H1 (cell line): Measurements from ENCODE around the gene RXFP4.

Experiments
- EZH2 ChIP-seq: fragments of 200-600 bp; sonication (generic); IDR thresholded peaks from 2 replicates; pipeline ENCODE4 v1.7.1; 2012; ENCODE audit warnings: low read depth, mild to moderate bottlenecking, moderate library complexity, low read length, inconsistent platforms; ENCODE audit not compliant: severe bottlenecking
- HDAC2 ChIP-seq, 2 experiments: fragments of 300-600 bp in 1 of 2; sonication (generic) in 1 of 2; IDR thresholded peaks; 2 replicates each; pipeline ENCODE4 v1.6.1; 2011 to 2012; ENCODE audit warnings: low read depth in 2 of 2, low read length in 2 of 2, mild to moderate bottlenecking in 2 of 2, moderate library complexity in 2 of 2, borderline replicate concordance in 1 of 2, inconsistent platforms in 1 of 2
- HDAC6 ChIP-seq: IDR thresholded peaks from one replicate; pipeline ENCODE4 v1.7.1; 2012; ENCODE audit warnings: low read depth, mild to moderate bottlenecking, inconsistent platforms, low read length, moderate library complexity
- YY1 ChIP-seq: IDR thresholded peaks from 2 replicates; pipeline ENCODE4 v1.6.1; 2011; ENCODE audit warnings: low read depth, mild to moderate bottlenecking, low read length
- TF ChIP-seq, protein P1 (sequence below), 3 experiments: IDR thresholded peaks; 1 replicate in 2 of 3; 2 replicates in 1 of 3; pipeline versions ENCODE4 v1.5.1 to v1.6.1; 2011; ENCODE audit warnings: low read length in 3 of 3, mild to moderate bottlenecking in 3 of 3, inconsistent platforms in 2 of 3, low read depth in 1 of 3, moderate library complexity in 1 of 3; ENCODE audit not compliant: insufficient read depth in 1 of 3; ENCODE audit errors: control extremely low read depth in 1 of 3

DNA sequence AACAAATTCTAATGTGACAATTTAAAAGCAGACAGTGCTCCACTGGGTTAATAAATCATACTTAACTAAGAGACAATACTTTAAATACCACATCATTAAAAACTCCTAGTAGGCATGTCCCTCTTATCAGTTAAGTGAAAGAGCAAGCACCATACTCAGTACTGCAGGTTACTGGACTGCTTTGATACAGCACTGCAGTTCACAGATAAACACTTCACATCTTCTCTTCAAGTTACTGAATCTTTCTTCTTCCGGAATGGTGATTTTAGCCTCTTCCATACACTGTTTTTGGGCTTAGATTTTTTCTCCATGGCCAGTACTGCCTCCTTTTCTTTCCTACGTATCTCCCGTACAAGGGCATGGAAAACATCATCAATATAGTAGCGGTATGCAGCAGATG is 41.3 kb upstream of the RXFP4 start:
- TF ChIP-seq EZH2, result no peak
- no peak for TF ChIP-seq YY1
- no peak for TF ChIP-seq HDAC6
- no peak for TF ChIP-seq HDAC2 (IDR thresholded peaks at IDR 0.05; ENCODE audit: borderline replicate concordance in 1 of 2, low read depth in 2 of 2, low read length in 2 of 2)
- TF ChIP-seq, protein P1, sequence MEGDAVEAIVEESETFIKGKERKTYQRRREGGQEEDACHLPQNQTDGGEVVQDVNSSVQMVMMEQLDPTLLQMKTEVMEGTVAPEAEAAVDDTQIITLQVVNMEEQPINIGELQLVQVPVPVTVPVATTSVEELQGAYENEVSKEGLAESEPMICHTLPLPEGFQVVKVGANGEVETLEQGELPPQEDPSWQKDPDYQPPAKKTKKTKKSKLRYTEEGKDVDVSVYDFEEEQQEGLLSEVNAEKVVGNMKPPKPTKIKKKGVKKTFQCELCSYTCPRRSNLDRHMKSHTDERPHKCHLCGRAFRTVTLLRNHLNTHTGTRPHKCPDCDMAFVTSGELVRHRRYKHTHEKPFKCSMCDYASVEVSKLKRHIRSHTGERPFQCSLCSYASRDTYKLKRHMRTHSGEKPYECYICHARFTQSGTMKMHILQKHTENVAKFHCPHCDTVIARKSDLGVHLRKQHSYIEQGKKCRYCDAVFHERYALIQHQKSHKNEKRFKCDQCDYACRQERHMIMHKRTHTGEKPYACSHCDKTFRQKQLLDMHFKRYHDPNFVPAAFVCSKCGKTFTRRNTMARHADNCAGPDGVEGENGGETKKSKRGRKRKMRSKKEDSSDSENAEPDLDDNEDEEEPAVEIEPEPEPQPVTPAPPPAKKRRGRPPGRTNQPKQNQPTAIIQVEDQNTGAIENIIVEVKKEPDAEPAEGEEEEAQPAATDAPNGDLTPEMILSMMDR (IDR thresholded peaks at IDR 0.05; ENCODE audit: control extremely low read depth in 1 of 3, insufficient read depth in 1 of 3, low read depth in 1 of 3, low read length in 3 of 3), result no peak
